Coronary artery (tissue), 2 donors: ENCODE data around the gene CBX1.
A peak's percentile ranks its signal among the peaks of the same experiment; 100 is the strongest.

ENCODE experiments used
- DNase-seq: peaks from one replicate; pipeline ENCODE4 v3.0.0-alpha.2; 2017; ENCODE audit warnings: low spot score
- H3K27ac ChIP-seq, 2 donors: fragments of 200-600 bp; sonication (generic); one replicate each; pipeline ENCODE4 v1.5.1; 2016 to 2019
- H3K4me3 ChIP-seq: fragments of 200-600 bp; sonication (generic); 2 replicates; pipeline ENCODE4 v1.5.1; 2016; ENCODE audit warnings: mild to moderate bottlenecking, moderate library complexity
- CTCF ChIP-seq: fragments of 200-600 bp; sonication (generic); IDR thresholded peaks from one replicate; pipeline ENCODE4 v1.5.1; 2019; ENCODE audit warnings: antibody characterized with exemption

CBX1 gene

GRCh38 chr17:48106802-48107136 is 5.5 kb upstream of the CBX1 start:
- no peak for TF ChIP-seq CTCF
- H3K27ac ChIP-seq: peak overlapping the region; percentile 64 to 98
- no peak for DNase-seq
- H3K4me3 ChIP-seq: peak overlapping the region; percentile 92

GRCh38 chr17:48104440-48104839 is 3.2 kb upstream of the CBX1 start:
- no peak for TF ChIP-seq CTCF
- Histone ChIP-seq H3K4me3 (no peak overlapping the region), H3K27ac (no peak overlapping the region)
- DNase-seq: no peak

- Histone ChIP-seq H3K4me3 (no peak overlapping the region), H3K27ac (peak overlapping the region in 1 of 2 donors; percentile 21)
- DNase-seq: no peak
- no peak for TF ChIP-seq CTCF
Measured at GRCh38 chr17:48102798-48103715, 1.8 kb upstream of the CBX1 start.

- DNase-seq: no peak
- Histone ChIP-seq H3K27ac (no peak overlapping the region), H3K4me3 (no peak overlapping the region)
- TF ChIP-seq CTCF: no peak
Measured at GRCh38 chr17:48102043-48102750, 919 bp upstream of the CBX1 start.

- Histone ChIP-seq H3K4me3 (peak overlapping the region; percentile 87), H3K27ac (peak overlapping the region; percentile 65 to 95)
- TF ChIP-seq CTCF: no peak
- no peak for DNase-seq
Measured at GRCh38 chr17:48100591-48101011, 677 bp downstream of the CBX1 start.

- no peak for TF ChIP-seq CTCF
- H3K27ac ChIP-seq: peak overlapping the region; percentile 65 to 95
- DNase-seq: no peak
- peak overlapping the region; percentile 87 for H3K4me3 ChIP-seq
Measured at GRCh38 chr17:48100160-48100559, 1.1 kb downstream of the CBX1 start.
